CD8-positive, alpha-beta memory T cell (primary cell): ENCODE data around the gene RELB. TPM values are rescaled to one million over a fixed set of nuclear protein-coding genes. Genes with fewer than 3 reads are reported as not detected.

Experiments used
- CTCF ChIA-PET: fragments of 350-600 bp; sonication (Branson Sonifier 250); formaldehyde crosslinking; loops from one replicate; lab custom pipeline; 2021; ENCODE audit warnings: antibody characterized with exemption; lab: Charles Lee
- POLR2A ChIA-PET: fragments of 350-600 bp; sonication (Branson Sonifier 250); formaldehyde crosslinking; loops from one replicate; lab custom pipeline; 2021; ENCODE audit warnings: antibody characterized with exemption; lab: Charles Lee
- DNase-seq, 5 donors: peaks; one replicate each; pipeline versions ENCODE4 v3.0.0 to v3.0.0-alpha.2; 2020 to 2022; ENCODE audit warnings: mixed read lengths in 1 of 5
- H3K27ac ChIP-seq: one replicate; pipeline ENCODE4 v1.7.0; 2013; ENCODE audit warnings: low read depth, mild to moderate bottlenecking, low read length, moderate library complexity
- H3K27me3 ChIP-seq: 2 replicates; pipeline ENCODE4 v1.7.0; 2013; ENCODE audit warnings: low read length, mild to moderate bottlenecking; ENCODE audit not compliant: insufficient read depth, poor library complexity, severe bottlenecking
- H3K36me3 ChIP-seq: 2 replicates; pipeline ENCODE4 v1.7.0; 2013; ENCODE audit warnings: mild to moderate bottlenecking, low read length, moderate library complexity; ENCODE audit not compliant: insufficient read depth
- H3K4me1 ChIP-seq: 2 replicates; pipeline ENCODE4 v1.7.0; 2013; ENCODE audit warnings: mild to moderate bottlenecking, low read length, moderate library complexity; ENCODE audit not compliant: insufficient read depth
- H3K4me3 ChIP-seq: 2 replicates; pipeline ENCODE4 v1.7.0; 2013; ENCODE audit warnings: mild to moderate bottlenecking, low read length
- H3K9me3 ChIP-seq: 2 replicates; pipeline ENCODE4 v1.7.0; 2013; ENCODE audit warnings: mild to moderate bottlenecking, low read length
- H3K27ac Mint-ChIP-seq, 8 donors: one replicate each; pipeline ENCODE4 v1.8.0; 2020 to 2021; ENCODE audit warnings: mixed read lengths in 8 of 8, mild to moderate bottlenecking in 6 of 8, inconsistent platforms in 3 of 8, moderate library complexity in 3 of 8
- H3K27me3 Mint-ChIP-seq, 2 donors: one replicate each; pipeline ENCODE4 v1.8.0; 2020 to 2021; ENCODE audit warnings: mixed read lengths in 2 of 2, mild to moderate bottlenecking in 1 of 2, moderate library complexity in 1 of 2
- H3K36me3 Mint-ChIP-seq, 3 donors: one replicate each; pipeline ENCODE4 v1.8.0; 2020 to 2021; ENCODE audit warnings: mixed read lengths in 3 of 3, inconsistent platforms in 1 of 3, mild to moderate bottlenecking in 1 of 3
- H3K4me1 Mint-ChIP-seq, 3 donors: one replicate each; pipeline ENCODE4 v1.8.0; 2020 to 2021; ENCODE audit warnings: mixed read lengths in 3 of 3, inconsistent platforms in 1 of 3, mild to moderate bottlenecking in 1 of 3
- H3K4me3 Mint-ChIP-seq, 7 donors: one replicate each; pipeline ENCODE4 v1.8.0; 2020 to 2021; ENCODE audit warnings: mixed read lengths in 7 of 7, mild to moderate bottlenecking in 6 of 7, moderate library complexity in 4 of 7, inconsistent platforms in 2 of 7
- H3K9me3 Mint-ChIP-seq, 5 donors: one replicate each; pipeline ENCODE4 v1.8.0; 2020 to 2022; ENCODE audit warnings: mixed read lengths in 5 of 5, mild to moderate bottlenecking in 3 of 5, moderate library complexity in 2 of 5, inconsistent platforms in 1 of 5
- polyA plus RNA-seq: library from polyadenylated mRNA; unstranded; fragments of 300-500 nt; fragmentation: Illumina TruSeq; gene quantifications from one replicate; pipeline ENCODE4 v1.2.3, GENCODE V29; 2021
- total RNA-seq, 2 experiments: library from RNA; stranded (reverse); gene quantifications; one replicate each; pipeline ENCODE4 v1.2.3, GENCODE V29; 2021

The RELB gene
- total and polyA plus RNA-seq, 3 experiments from 2014 or later: 22.7 to 57.4 (median 53.4) TPM

- POLR2A ChIA-PET: interaction anchor here (0.6 to 0.7 kb wide), 2 partner anchors 22 to 250 kb away, joined by 5 to 10 read pairs; no protein-coding TSS in a partner anchor
- no peak overlapping the region for H3K27ac Mint-ChIP-seq
- CTCF ChIA-PET: interaction anchor here (1.1 kb wide), 1 partner anchor 22 kb away, joined by 3 read pairs; no protein-coding TSS in a partner anchor
- Histone ChIP-seq H3K4me3 (no peak overlapping the region), H3K27ac (no peak overlapping the region), H3K36me3 (peaks cover 45% of the 10 kb centered on the region), H3K27me3 (no peaks in the 10 kb centered on the region), H3K9me3 (no peaks in the 10 kb centered on the region), H3K4me1 (no peaks in the 10 kb centered on the region)
- no peaks in the 10 kb centered on the region for H3K9me3 Mint-ChIP-seq
- no peaks in the 10 kb centered on the region for H3K27me3 Mint-ChIP-seq
- peaks cover 0 to 4% (median 0%) of the 10 kb centered on the region in 3 donors for H3K4me1 Mint-ChIP-seq
- no peak for DNase-seq
- peaks cover 3 to 71% (median 8%) of the 10 kb centered on the region in 3 donors for H3K36me3 Mint-ChIP-seq
- H3K4me3 Mint-ChIP-seq: peak overlapping the region in 1 of 7 donors; percentile 29
Measured at GRCh38 chr19:44973982-44974735, 27.1 kb upstream of the RELB start.

DNA sequence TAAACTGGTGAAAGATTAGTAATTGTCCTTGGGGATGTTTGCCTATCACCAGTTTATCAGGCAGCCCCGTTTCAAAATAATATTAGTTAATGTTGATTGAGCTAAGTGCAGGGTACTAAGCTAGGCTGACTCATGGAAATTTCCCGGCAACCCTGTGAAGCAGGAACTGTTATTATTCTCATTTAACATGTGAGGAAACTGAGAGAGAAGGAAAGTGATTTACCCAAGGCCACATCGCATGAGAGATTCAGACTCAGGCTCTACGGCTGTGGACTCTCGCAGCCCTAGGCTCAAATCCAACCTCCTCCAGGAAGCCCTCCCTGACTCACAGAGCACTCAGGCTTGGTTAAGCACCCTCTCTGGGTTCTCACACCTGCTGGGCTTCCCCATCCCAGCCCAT lies 26.4 kb upstream of the RELB start:
- H3K27ac ChIP-seq: no peak overlapping the region
- H3K4me1 Mint-ChIP-seq: peaks cover 0 to 3% (median 0%) of the 10 kb centered on the region in 3 donors
- H3K4me3 ChIP-seq: no peak overlapping the region
- DNase-seq: no peak
- no peaks in the 10 kb centered on the region for H3K4me1 ChIP-seq
- no peaks in the 10 kb centered on the region for H3K27me3 ChIP-seq
- peaks cover 3 to 73% (median 10%) of the 10 kb centered on the region in 3 donors for H3K36me3 Mint-ChIP-seq
- ChIA-PET CTCF (interaction anchor here (1.1 kb wide), 1 partner anchor 23 kb away, joined by 3 read pairs; no protein-coding TSS in a partner anchor), POLR2A (no interaction called here)
- peaks cover 52% of the 10 kb centered on the region for H3K36me3 ChIP-seq
- H3K4me3 Mint-ChIP-seq: no peak overlapping the region
- H3K27ac Mint-ChIP-seq: no peak overlapping the region
- H3K9me3 Mint-ChIP-seq: no peaks in the 10 kb centered on the region
- no peaks in the 10 kb centered on the region for H3K9me3 ChIP-seq
- no peaks in the 10 kb centered on the region for H3K27me3 Mint-ChIP-seq

GRCh38 chr19:44975444-44975843 lies 25.8 kb upstream of the RELB start:
- Histone ChIP-seq H3K4me1 (no peaks in the 10 kb centered on the region), H3K27me3 (no peaks in the 10 kb centered on the region), H3K9me3 (no peaks in the 10 kb centered on the region), H3K36me3 (peaks cover 55% of the 10 kb centered on the region), H3K4me3 (no peak overlapping the region), H3K27ac (no peak overlapping the region)
- ChIA-PET POLR2A (no interaction called here), CTCF (interaction anchor here (1.0 to 1.6 kb wide), 4 partner anchors 8 to 84 kb away, joined by 3 to 6 read pairs (median 3); no protein-coding TSS in a partner anchor)
- H3K36me3 Mint-ChIP-seq: peaks cover 3 to 72% (median 10%) of the 10 kb centered on the region in 3 donors
- no peaks in the 10 kb centered on the region for H3K4me1 Mint-ChIP-seq
- H3K27ac Mint-ChIP-seq: no peak overlapping the region
- DNase-seq: no peak
- H3K27me3 Mint-ChIP-seq: no peaks in the 10 kb centered on the region
- no peaks in the 10 kb centered on the region for H3K9me3 Mint-ChIP-seq
- H3K4me3 Mint-ChIP-seq: no peak overlapping the region

DNA sequence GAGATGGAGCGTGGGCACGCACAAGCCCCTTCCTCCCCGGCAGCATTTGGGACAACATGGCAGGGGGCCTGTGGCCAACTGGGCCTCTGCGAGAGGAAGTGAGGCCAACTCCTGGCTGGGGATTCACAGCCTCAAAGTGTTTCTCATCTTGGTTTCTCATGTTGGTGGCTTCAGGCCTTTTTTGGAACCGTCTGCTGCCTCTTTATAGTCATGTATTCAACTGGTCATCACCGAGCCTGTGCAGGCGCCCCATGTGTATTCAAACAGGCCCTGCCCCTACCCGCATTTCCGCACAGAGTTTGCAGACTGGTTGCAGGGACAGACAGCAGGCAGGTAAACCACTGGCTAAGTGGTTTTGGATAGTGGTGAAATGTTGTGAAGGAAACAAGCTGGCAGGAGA lies 17.3 kb upstream of the RELB start:
- H3K9me3 ChIP-seq: no peaks in the 10 kb centered on the region
- H3K9me3 Mint-ChIP-seq: no peaks in the 10 kb centered on the region
- peaks cover 9% of the 10 kb centered on the region for H3K36me3 ChIP-seq
- no peaks in the 10 kb centered on the region for H3K27me3 Mint-ChIP-seq
- no peak overlapping the region for H3K27ac Mint-ChIP-seq
- no peak overlapping the region for H3K4me3 Mint-ChIP-seq
- no peaks in the 10 kb centered on the region for H3K4me1 Mint-ChIP-seq
- H3K4me1 ChIP-seq: no peaks in the 10 kb centered on the region
- DNase-seq: no peak
- H3K4me3 ChIP-seq: no peak overlapping the region
- peaks cover 0 to 76% (median 5%) of the 10 kb centered on the region in 3 donors for H3K36me3 Mint-ChIP-seq
- CTCF ChIA-PET: interaction anchor here (0.7 to 1.0 kb wide), 2 partner anchors 13 to 545 kb away, joined by 3 read pairs; no protein-coding TSS in a partner anchor
- no peak overlapping the region for H3K27ac ChIP-seq
- no peaks in the 10 kb centered on the region for H3K27me3 ChIP-seq
- POLR2A ChIA-PET: interaction anchor here (0.6 kb wide), 1 partner anchor 32 kb away, joined by 3 read pairs; no protein-coding TSS in a partner anchor

DNA sequence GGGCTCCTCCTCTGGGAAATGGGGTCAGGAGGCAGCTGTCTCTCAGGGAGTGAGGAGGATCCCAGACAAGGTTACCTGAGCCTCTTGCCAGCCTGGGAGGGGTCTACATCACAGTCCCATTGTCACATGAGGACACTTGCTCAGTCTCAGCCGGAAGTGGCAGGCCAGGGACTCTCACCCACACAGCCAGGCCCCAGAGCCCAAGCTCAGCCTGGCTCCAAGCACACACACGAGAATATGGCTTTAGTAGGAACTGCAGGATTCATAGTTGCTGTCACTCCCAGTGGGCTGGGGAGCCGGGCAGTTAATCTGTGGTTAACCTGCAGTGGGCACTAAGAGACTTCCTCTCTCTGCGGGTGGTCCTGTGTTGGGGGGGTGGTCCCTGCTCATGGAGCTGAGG lies 15.8 kb upstream of the RELB start:
- ChIA-PET POLR2A (no interaction called here), CTCF (interaction anchor here (1.3 kb wide), 1 partner anchor 74 kb away, joined by 3 read pairs; no protein-coding TSS in a partner anchor)
- H3K27me3 ChIP-seq: no peaks in the 10 kb centered on the region
- no peak overlapping the region for H3K27ac ChIP-seq
- Mint-ChIP-seq H3K9me3 (no peaks in the 10 kb centered on the region), H3K36me3 (peaks cover 0 to 70% (median 3%) of the 10 kb centered on the region in 3 donors), H3K27me3 (no peaks in the 10 kb centered on the region), H3K27ac (peak overlapping the region in 1 of 8 donors; percentile 57), H3K4me3 (no peak overlapping the region), H3K4me1 (no peaks in the 10 kb centered on the region)
- DNase-seq: no peak
- no peaks in the 10 kb centered on the region for H3K4me1 ChIP-seq
- H3K36me3 ChIP-seq: no peaks in the 10 kb centered on the region
- H3K9me3 ChIP-seq: no peaks in the 10 kb centered on the region
- H3K4me3 ChIP-seq: no peak overlapping the region

- no peak overlapping the region for H3K4me3 Mint-ChIP-seq
- Histone ChIP-seq H3K27me3 (no peaks in the 10 kb centered on the region), H3K36me3 (no peaks in the 10 kb centered on the region), H3K27ac (no peak overlapping the region), H3K4me1 (no peaks in the 10 kb centered on the region), H3K4me3 (no peak overlapping the region), H3K9me3 (no peaks in the 10 kb centered on the region)
- ChIA-PET CTCF (interaction anchor here (1.3 kb wide), 1 partner anchor 73 kb away, joined by 3 read pairs; no protein-coding TSS in a partner anchor), POLR2A (no interaction called here)
- no peak for DNase-seq
- no peaks in the 10 kb centered on the region for H3K4me1 Mint-ChIP-seq
- H3K36me3 Mint-ChIP-seq: peaks cover 0 to 78% (median 3%) of the 10 kb centered on the region in 3 donors
- H3K27me3 Mint-ChIP-seq: no peaks in the 10 kb centered on the region
- no peaks in the 10 kb centered on the region for H3K9me3 Mint-ChIP-seq
- peak overlapping the region in 1 of 8 donors; percentile 72 for H3K27ac Mint-ChIP-seq
Measured at GRCh38 chr19:44986389-44986788, 14.9 kb upstream of the RELB start.

GRCh38 chr19:44987148-44987675 lies 14.1 kb upstream of the RELB start:
- DNase-seq: no peak
- H3K4me1 Mint-ChIP-seq: no peaks in the 10 kb centered on the region
- H3K27me3 Mint-ChIP-seq: peaks cover 0 to 3% of the 10 kb centered on the region in 2 donors
- CTCF ChIA-PET: no interaction called here
- H3K4me3 ChIP-seq: no peak overlapping the region
- H3K4me1 ChIP-seq: no peaks in the 10 kb centered on the region
- POLR2A ChIA-PET: no interaction called here
- peaks cover 0 to 79% (median 7%) of the 10 kb centered on the region in 3 donors for H3K36me3 Mint-ChIP-seq
- H3K36me3 ChIP-seq: no peaks in the 10 kb centered on the region
- no peak overlapping the region for H3K27ac ChIP-seq
- H3K9me3 ChIP-seq: no peaks in the 10 kb centered on the region
- no peaks in the 10 kb centered on the region for H3K27me3 ChIP-seq
- H3K4me3 Mint-ChIP-seq: no peak overlapping the region
- H3K9me3 Mint-ChIP-seq: no peaks in the 10 kb centered on the region
- peak overlapping the region in 1 of 8 donors; percentile 72 for H3K27ac Mint-ChIP-seq

- no peaks in the 10 kb centered on the region for H3K4me1 ChIP-seq
- ChIA-PET CTCF (interaction anchor here (0.8 to 2.9 kb wide), 8 partner anchors 11 to 351 kb away, joined by 3 to 17 read pairs (median 4); no protein-coding TSS in a partner anchor), POLR2A (interaction anchor here (0.6 kb wide), 1 partner anchor 27 kb away, joined by 3 read pairs; no protein-coding TSS in a partner anchor)
- Mint-ChIP-seq H3K27ac (no peak overlapping the region), H3K9me3 (no peaks in the 10 kb centered on the region), H3K27me3 (peaks cover 0 to 3% of the 10 kb centered on the region in 2 donors), H3K36me3 (peaks cover 0 to 75% (median 7%) of the 10 kb centered on the region in 3 donors), H3K4me3 (no peak overlapping the region), H3K4me1 (no peaks in the 10 kb centered on the region)
- H3K9me3 ChIP-seq: no peaks in the 10 kb centered on the region
- no peak for DNase-seq
- no peak overlapping the region for H3K27ac ChIP-seq
- H3K4me3 ChIP-seq: no peak overlapping the region
- H3K27me3 ChIP-seq: no peaks in the 10 kb centered on the region
- no peaks in the 10 kb centered on the region for H3K36me3 ChIP-seq
Measured at GRCh38 chr19:44988273-44988672, 13.0 kb upstream of the RELB start.
